ENCODE measurements around the gene WDR44. TPM values are rescaled to one million over a fixed set of nuclear protein-coding genes. Genes with fewer than 3 reads are reported as not detected.
A peak's percentile ranks its signal among the peaks of the same experiment; 100 is the strongest.

The WDR44 gene
- polyA plus RNA-seq, 2 of the 4 experiments (the other 2 are of a cell fraction), result 9.9 to 22.1 TPM

- POLR2A ChIA-PET, result no interaction called here
- FAIRE-seq, result peak; percentile 28
- no peak overlapping the region for H3K27ac ChIP-seq
Observed at GRCh38 chrX:118356154-118356701, 10.3 kb downstream of the WDR44 start.

GRCh38 chrX:118360429-118361125 is 14.7 kb downstream of the WDR44 start:
- no peaks in the 10 kb centered on the region for H3K9me3 ChIP-seq
- TF ChIP-seq ZFP36 (IDR thresholded peaks at IDR 0.05; ENCODE audit: borderline replicate concordance, partially characterized antibody) (no peak), REST (IDR thresholded peaks at IDR 0.05) (no peak), EHMT2 (IDR thresholded peaks at IDR 0.05; ENCODE audit: low read depth) (no peak), USF2 (IDR thresholded peaks at IDR 0.05) (no peak)
- DNase-seq (ENCODE audit: low read depth in 1 of 2, low spot score in 1 of 2) (no peak), ATAC-seq (no peak), FAIRE-seq (peak; percentile 51)
- POLR2A ChIA-PET, result no interaction called here
- CTCF ChIA-PET, result no interaction called here
- peak overlapping the region in 1 of 2 experiments; percentile 36; a peak in 1 of 6 replicates for H3K27ac ChIP-seq
- peak overlapping the region; percentile 31; the same call in 1 of the 3 replicates for H3K4me2 ChIP-seq
- peaks cover 15% of the 10 kb centered on the region for H3K4me1 ChIP-seq
- 89% methylated on average over 3 of the region's 3 CpGs for WGBS (ENCODE audit: missing lambda C conversion rate)
- H3K4me3 ChIP-seq, result no peak overlapping the region

More at GRCh38 chrX:118356154-118356701, 10.3 kb downstream of the WDR44 start:
- Histone ChIP-seq H3K4me2 (no peak overlapping the region), H3K4me1 (peaks cover 23% of the 10 kb centered on the region), H3K4me3 (no peak overlapping the region), H3K9me3 (no peaks in the 10 kb centered on the region)
- WGBS (ENCODE audit: missing lambda C conversion rate), result 83% methylated on average over 2 of the region's 2 CpGs
- no peak for ATAC-seq
- TF ChIP-seq JUNB (IDR thresholded peaks at IDR 0.05) (no peak), HMGXB4 (CRISPR knock-in tag; IDR thresholded peaks at IDR 0.05; ENCODE audit: borderline replicate concordance) (no peak), PBX3 (IDR thresholded peaks at IDR 0.05) (no peak), E2F6 (IDR thresholded peaks at IDR 0.05; ENCODE audit: borderline replicate concordance, low read depth) (no peak), HOXB5 (CRISPR knock-in tag; IDR thresholded peaks at IDR 0.05) (no peak), ZNF302 (CRISPR knock-in tag; IDR thresholded peaks at IDR 0.05) (no peak), ELK1 (IDR thresholded peaks at IDR 0.05; ENCODE audit: low read depth, low read length) (no peak), BHLHE40 (IDR thresholded peaks at IDR 0.05; ENCODE audit: low read depth, low read length) (no peak), FOSB (CRISPR knock-in tag; IDR thresholded peaks at IDR 0.05) (no peak), RCOR1 (IDR thresholded peaks at IDR 0.05; ENCODE audit: low read depth, low read length) (no peak), BCL3 (IDR thresholded peaks at IDR 0.05) (no peak), FOSL2 (IDR thresholded peaks at IDR 0.05) (no peak), FOSL2 (CRISPR knock-in tag; IDR thresholded peaks at IDR 0.05) (no peak), POLR2AphosphoS2 (conservative IDR thresholded peaks at IDR 0.05; ENCODE audit: low read length) (no peak)
- CTCF ChIA-PET, result interaction anchor here (0.7 kb wide), 1 partner anchor 13 kb away, joined by 3 read pairs; no protein-coding TSS in a partner anchor
- no peak for DNase-seq (ENCODE audit: low read depth in 1 of 2, low spot score in 1 of 2)
